Measurements from ENCODE around the gene MED12L.
A peak's percentile ranks its signal among the peaks of the same experiment; 100 is the strongest.
"Not testable (repeated sequence)": the region's sequence is repeated elsewhere in the genome, so short reads cannot be mapped to it uniquely, and the experiment has no call there.

The MED12L gene

GRCh38 chr3:151213151-151213550, 127.7 kb downstream of the MED12L start:
- no peak for DNase-seq

- DNase-seq = no peak
Measured at GRCh38 chr3:151213881-151214280, 128.4 kb downstream of the MED12L start.

GRCh38 chr3:151214459-151214858, 129.0 kb downstream of the MED12L start:
- no peak for DNase-seq

- DNase-seq = no peak
Measured at GRCh38 chr3:151216641-151217607, 131.5 kb downstream of the MED12L start.

GRCh38 chr3:151218136-151218535, 132.7 kb downstream of the MED12L start:
- no peak for DNase-seq

- no peak for DNase-seq
Measured at GRCh38 chr3:151219056-151219455, 133.6 kb downstream of the MED12L start.

- no peak for DNase-seq
Measured at GRCh38 chr3:151224268-151224866, 138.9 kb downstream of the MED12L start.

GRCh38 chr3:151225040-151225975, 139.8 kb downstream of the MED12L start:
- peak in 1 of 2 donors; percentile 32 for DNase-seq

- no peak for DNase-seq
Measured at GRCh38 chr3:151226088-151226563, 140.7 kb downstream of the MED12L start.

- DNase-seq = no peak
Measured at GRCh38 chr3:151226825-151227224, 141.4 kb downstream of the MED12L start.

GRCh38 chr3:151227266-151227806, 141.9 kb downstream of the MED12L start:
- DNase-seq = no peak

- peak; percentile 82 to 87 for DNase-seq
Measured at GRCh38 chr3:151227807-151228665, 142.6 kb downstream of the MED12L start.

- no peak for DNase-seq
Measured at GRCh38 chr3:151228666-151229040, 143.2 kb downstream of the MED12L start.

- DNase-seq = peak; percentile 55 to 70
Measured at GRCh38 chr3:151230646-151231045, 145.2 kb downstream of the MED12L start.

GRCh38 chr3:151232403-151232802, 146.9 kb downstream of the MED12L start:
- DNase-seq = not testable (repeated sequence)

GRCh38 chr3:151232991-151233390, 147.5 kb downstream of the MED12L start:
- no peak for DNase-seq

- DNase-seq = no peak
Measured at GRCh38 chr3:151234825-151235224, 149.4 kb downstream of the MED12L start.

- DNase-seq = no peak
Measured at GRCh38 chr3:151236316-151236715, 150.9 kb downstream of the MED12L start.

- no peak for DNase-seq
Measured at GRCh38 chr3:151236736-151237135, 151.3 kb downstream of the MED12L start.

GRCh38 chr3:151242006-151242405, 156.5 kb downstream of the MED12L start:
- DNase-seq = not testable (repeated sequence)

GRCh38 chr3:151248772-151249337, 163.4 kb downstream of the MED12L start:
- no peak for DNase-seq

Measured in CD4-positive, alpha-beta T cell treated with Interferon alpha-2 for 1 hour (primary cell).